Measurements from ENCODE around the gene KREMEN1.

The KREMEN1 gene

DNA sequence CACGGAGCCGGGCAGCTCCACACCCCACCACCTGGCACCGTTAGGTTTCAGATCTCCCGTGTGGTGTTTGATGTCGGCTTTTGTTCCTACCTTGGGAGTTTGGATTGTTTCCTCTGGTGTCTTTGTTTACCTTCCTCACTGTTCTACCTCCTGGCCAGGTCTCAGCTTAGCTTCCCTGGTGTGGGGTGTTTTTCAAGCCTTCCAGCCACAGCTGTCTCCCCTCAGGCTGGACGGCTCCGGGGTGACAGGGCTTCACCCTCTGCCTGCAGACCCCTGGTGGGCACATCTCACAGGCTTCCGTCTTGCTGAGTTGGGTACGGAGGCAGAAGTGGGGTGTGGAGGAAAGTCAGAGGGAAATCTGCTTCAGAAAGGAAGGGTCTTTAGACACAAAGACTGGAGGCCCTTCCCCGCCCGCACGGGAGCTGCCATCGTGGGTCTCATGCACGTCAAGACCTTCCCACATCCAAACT, 73.3 kb downstream of the KREMEN1 start:
- no peak for DNase-seq (ENCODE audit: low read depth)

DNA sequence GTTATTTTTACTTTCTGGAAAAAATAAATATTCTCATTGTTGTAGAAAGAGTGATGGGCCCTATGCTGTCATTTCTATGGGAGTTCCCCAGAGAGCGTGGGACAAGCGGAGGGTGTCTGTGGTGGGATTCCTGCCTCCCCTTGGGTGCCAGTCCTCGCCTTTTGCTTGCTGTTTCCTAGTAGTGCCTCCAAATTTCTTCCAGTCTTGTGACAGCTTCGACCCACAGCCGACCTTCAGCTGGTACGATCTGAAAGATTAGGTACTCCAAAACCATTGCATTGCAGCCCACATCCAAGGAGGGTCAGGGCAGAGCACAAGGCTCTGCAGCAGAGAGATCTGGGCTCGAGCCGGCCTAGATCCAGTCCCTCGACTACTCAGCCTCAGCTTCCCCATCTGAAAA, 73.9 kb downstream of the KREMEN1 start:
- no peak for DNase-seq (ENCODE audit: low read depth)
- no peak overlapping the region for H3K4me3 ChIP-seq (ENCODE audit: low read depth, low read length)
- TF ChIP-seq, protein P1, sequence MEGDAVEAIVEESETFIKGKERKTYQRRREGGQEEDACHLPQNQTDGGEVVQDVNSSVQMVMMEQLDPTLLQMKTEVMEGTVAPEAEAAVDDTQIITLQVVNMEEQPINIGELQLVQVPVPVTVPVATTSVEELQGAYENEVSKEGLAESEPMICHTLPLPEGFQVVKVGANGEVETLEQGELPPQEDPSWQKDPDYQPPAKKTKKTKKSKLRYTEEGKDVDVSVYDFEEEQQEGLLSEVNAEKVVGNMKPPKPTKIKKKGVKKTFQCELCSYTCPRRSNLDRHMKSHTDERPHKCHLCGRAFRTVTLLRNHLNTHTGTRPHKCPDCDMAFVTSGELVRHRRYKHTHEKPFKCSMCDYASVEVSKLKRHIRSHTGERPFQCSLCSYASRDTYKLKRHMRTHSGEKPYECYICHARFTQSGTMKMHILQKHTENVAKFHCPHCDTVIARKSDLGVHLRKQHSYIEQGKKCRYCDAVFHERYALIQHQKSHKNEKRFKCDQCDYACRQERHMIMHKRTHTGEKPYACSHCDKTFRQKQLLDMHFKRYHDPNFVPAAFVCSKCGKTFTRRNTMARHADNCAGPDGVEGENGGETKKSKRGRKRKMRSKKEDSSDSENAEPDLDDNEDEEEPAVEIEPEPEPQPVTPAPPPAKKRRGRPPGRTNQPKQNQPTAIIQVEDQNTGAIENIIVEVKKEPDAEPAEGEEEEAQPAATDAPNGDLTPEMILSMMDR (IDR thresholded peaks at IDR 0.05; ENCODE audit: insufficient read depth, low read depth, low read length, missing control alignments) = no peak

More for the DNA sequence above, 73.3 kb downstream of the KREMEN1 start:
- no peak overlapping the region for H3K4me3 ChIP-seq (ENCODE audit: low read depth, low read length)
- TF ChIP-seq, protein P1 (IDR thresholded peaks at IDR 0.05; ENCODE audit: insufficient read depth, low read depth, low read length, missing control alignments) = no peak

DNA sequence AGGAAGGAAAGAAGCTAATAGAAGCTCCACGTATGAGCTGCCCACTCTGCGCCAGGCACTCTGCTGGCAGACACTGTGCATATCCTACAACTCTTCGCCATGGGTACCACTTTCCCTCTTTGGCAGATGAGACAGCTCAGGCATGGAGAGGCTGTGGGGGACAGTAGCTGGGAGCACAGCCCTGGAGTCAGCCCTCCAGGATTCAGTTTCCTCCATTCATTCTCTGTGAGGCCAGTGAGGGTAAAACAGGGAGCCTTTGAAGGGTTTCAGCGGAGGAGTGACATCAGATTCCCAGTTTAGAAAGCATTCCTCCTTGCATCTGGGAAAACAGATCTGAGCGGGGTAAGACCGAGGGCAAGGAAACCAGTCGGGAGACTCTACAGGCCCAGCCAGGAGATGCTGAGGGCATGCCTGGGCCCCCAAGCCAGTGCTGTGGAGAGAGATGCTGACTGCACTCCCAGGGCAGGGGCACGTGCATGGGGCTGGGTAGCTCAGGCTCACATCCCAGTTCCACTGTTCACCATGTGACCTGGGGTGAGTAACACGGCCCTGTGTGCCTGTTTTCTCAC, 74.6 kb downstream of the KREMEN1 start:
- DNase-seq (ENCODE audit: low read depth) = no peak
- H3K4me3 ChIP-seq (ENCODE audit: low read depth, low read length) = no peak overlapping the region
- TF ChIP-seq, protein P1 (IDR thresholded peaks at IDR 0.05; ENCODE audit: insufficient read depth, low read depth, low read length, missing control alignments) = no peak

DNA sequence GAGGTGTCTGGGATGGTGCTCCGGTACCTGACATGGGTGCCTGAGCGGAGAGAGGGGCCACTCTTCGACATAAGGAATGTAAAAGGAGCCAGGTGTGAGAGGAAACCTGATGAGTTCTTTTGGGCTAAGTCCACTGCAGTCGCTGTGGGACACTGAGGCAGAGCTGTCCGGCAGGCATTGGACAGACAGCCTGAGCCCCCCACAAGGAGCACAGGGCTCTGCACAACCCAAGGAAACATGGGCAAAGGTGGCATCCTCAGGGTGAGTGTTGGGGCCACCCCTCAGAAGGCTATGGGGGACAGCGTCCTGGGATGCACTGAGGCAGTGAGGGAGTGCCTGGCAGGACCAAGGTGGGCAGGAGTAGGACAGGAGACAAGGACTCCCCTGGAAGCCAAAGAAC, 75.2 kb downstream of the KREMEN1 start:
- TF ChIP-seq, protein P1 (IDR thresholded peaks at IDR 0.05; ENCODE audit: insufficient read depth, low read depth, low read length, missing control alignments) = no peak
- no peak for DNase-seq (ENCODE audit: low read depth)
- no peak overlapping the region for H3K4me3 ChIP-seq (ENCODE audit: low read depth, low read length)

DNA sequence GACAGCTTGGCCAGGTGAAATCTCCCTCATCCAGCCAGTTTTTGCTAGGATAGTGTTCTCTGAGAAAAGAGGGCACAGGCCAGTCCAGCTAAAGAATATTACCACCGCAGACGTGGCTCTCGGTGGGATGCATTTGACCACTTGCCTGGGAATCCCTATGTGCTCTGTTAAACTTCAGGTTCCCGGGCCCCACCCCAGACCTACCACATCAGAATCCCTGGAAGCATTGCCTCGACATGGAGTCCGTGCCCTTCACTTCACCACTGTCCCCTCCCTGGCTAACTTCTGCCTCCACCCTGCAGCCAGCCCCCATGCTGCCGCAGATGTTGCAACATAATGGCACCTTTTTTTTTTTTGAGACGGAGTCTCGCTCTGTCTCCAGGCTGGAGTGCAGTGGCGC, 76.0 kb downstream of the KREMEN1 start:
- H3K4me3 ChIP-seq (ENCODE audit: low read depth, low read length) = no peak overlapping the region
- no peak for DNase-seq (ENCODE audit: low read depth)
- TF ChIP-seq, protein P1 (IDR thresholded peaks at IDR 0.05; ENCODE audit: insufficient read depth, low read depth, low read length, missing control alignments) = no peak

DNA sequence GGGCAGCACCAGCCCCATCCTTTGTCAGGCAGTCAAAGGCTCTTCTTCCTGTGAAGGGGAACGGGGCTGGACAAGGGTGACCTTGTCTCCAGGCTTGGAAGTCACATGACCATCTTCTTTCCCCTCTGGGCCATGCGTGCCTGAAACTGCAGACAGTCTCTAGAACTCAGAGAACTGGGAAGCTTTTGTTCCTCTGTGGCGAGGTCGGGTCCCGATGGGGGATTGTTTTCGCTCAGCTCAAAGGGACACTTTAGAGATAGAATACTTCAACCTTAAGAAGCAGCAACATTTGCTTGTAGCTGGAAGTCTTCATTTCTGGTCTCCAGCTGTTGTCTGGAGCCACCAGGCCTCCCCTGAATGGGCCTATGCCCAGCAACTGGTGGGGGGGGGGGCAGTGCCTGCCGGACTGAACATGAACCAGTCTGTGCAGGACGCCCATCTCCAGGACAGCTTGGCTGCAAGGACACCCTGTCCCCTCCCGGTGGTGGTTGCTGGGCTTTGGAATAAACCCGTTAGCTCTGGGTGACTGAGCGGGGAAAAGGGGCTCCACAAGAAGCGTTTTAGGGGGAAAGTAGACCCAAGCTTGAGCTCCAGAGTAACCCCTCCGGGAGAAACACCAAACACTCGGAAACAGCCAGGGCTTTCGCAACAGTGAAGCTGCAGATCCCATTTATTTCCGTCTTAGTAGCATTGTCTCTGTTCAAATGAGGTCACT, 77.2 kb downstream of the KREMEN1 start:
- no peak for DNase-seq (ENCODE audit: low read depth)
- TF ChIP-seq, protein P1 (IDR thresholded peaks at IDR 0.05; ENCODE audit: insufficient read depth, low read depth, low read length, missing control alignments) = no peak
- H3K4me3 ChIP-seq (ENCODE audit: low read depth, low read length) = no peak overlapping the region
